NCI-H1436 treated with DMSO at 0.1 percent for 48 hours (cell line): ENCODE results near the gene P3H1.
"Not testable (repeated sequence)": the region's sequence is repeated elsewhere in the genome, so short reads cannot be mapped to it uniquely, and the experiment has no call there.

Experiments
- DNase-seq: peaks from one replicate; lab custom pipeline; 2025; lab: John Stamatoyannopoulos, UW

Gene P3H1

DNA sequence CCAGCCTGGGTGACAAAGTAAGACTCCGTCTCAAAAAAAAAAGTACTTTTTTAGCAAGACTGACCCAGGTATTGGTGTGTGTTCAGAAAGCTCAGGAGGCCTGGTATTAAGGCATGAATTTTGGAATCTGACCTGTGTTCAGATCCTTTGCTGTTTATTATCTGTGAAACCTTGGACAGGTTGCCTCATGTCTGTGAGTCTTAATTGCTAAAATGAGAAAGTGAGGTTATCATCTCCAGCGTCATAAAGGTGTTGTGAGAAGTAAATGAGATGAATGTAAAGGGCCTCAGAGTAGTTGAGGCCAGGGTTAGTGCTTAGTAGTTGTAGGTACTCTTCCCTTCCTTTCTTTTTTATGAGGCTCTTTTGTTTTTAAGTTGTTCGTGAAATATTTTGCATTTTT is 3.0 kb upstream of the P3H1 start:
- no peak for DNase-seq

DNA sequence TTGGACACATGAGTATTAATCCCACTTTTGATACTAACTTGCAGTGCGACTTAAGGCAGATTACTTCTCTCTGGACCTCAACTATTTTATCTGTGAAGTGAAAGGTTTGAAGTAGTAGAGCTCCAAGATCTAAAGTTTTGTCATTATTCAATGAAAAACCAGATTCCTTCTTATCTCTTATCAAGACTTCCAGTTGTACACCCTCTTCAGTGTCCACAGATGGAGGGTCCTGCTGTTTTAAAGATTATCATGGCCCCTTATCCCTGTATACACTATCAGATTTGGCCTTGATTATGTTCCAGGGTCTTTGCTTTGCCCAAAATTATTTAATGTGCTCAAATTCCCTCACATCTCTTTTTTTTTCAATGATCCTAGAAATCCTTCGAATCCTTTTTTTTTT is 1.3 kb upstream of the P3H1 start:
- no peak for DNase-seq

DNA sequence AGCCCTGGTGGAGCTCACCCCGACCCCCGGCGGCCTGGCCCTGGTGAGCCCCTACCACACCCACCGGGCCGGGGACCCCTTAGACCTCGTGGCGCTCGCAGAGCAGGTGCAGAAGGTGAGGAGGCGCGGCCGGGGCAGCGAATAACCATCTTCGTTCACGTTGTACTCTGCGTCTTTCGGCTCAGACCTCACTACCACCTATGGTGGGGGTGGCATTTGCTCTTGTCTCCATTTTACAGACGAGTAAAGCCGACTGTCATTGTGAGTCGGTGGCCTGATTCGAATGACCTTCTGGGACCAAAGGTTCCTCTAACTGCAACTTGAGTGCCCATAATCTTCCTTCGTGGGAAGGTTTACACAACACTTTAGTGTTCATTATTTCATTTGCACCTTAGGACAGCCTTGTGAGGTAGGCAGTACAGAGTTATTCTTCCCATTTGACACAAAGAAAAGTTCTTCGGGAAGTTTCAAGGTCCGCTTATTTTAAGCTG is 727 bp upstream of the P3H1 start:
- no peak for DNase-seq

DNA sequence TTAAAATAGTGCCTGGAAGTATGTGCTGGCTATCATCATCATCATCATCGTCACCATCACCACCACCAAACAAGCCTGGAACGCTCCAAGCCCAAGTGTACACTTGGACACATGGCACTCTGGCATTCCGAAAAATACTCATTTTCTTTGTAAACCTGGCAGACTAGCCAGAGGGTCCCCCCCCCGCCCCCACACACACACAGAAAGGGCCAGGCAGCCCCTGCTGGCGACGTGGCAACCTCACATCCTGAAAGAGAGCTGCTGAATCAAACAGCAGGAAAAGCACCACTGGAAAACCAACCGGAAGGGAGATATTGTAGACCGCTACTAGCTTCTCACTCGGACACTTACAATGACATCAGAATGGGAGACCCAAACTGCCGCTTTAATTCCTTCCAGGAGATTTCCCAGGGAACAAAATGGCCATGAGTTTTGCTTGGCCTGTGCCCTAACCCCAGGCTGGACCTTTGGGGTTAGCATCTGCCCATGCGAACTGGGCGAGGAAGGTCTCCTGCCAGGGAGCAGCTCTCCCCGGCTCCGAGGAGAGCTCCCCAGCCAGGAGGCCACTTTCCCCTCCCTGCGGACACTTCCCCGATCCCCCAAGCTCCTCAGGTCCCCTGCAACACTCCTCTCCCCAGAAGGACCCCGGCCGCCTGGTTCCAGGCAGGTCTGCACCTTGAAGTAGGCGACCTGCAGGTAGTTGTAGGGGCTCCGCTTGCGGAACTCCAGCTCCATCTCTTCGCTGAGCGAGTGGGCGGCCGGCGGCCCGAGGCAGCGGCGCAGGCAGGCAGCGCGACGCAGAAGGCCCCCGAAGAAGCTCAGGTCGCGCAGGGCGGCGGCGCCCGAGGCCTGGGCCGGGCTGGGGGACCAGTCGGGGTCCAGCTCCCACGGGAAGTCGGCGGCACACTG is 742 bp downstream of the P3H1 start:
- DNase-seq: no peak

DNA sequence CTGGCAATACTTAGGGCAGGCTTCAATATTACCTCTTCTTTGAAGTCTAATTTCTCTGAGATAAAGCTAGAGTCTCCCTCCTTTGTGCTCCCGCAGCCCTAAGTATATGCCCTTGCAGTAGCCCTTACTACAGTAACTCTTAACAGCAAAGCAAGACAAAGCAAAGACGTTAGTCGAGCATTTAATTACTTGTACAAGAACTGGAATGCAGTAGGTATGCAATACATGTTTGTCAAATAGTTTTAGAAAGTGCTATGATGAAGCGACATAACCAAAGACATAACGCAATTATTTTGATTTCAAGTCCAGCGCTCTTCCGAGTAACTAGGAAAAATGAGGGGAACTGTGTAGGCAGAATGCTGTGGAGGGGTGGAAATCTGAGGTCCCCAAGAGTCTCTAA is 1.6 kb downstream of the P3H1 start:
- no peak for DNase-seq

DNA sequence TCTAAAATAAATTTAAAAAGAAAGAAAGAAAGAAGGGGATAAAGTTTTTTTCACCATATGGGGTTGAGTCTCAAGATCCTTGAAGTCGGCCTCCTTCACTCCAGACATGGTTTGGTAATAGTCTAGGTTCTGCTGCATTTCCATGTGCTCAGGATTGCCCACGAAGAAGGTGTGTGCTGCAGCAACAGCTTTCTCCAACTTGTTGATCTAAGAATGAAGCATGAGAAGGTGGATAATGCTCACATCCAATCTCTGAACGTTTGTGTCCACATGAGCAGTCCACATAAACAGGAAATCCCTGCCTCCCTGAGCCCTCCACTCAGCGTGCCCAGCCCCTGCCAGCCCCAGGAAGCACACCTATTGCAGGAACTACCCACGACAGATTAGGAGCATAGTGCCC is 4.6 kb downstream of the P3H1 start:
- DNase-seq: no peak

DNA sequence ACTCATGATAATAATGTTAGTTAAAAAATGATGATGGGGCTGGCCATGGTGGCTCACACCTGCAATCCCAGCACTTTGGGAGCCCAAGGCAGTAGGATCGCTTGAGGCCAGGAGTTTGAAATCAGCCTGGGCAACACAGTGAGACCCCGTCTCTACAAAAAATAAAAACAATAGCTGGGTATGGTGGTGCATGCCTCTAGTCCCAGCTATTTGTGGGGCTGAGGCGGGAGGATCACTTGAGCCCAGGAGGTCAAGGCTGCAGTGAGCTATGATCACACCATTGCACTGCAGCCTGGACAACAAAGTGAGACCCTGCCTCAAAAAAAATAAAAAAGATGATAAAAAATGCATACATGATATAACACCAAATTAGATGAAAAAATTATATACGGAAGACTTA is 5.3 kb downstream of the P3H1 start:
- no peak for DNase-seq

DNA sequence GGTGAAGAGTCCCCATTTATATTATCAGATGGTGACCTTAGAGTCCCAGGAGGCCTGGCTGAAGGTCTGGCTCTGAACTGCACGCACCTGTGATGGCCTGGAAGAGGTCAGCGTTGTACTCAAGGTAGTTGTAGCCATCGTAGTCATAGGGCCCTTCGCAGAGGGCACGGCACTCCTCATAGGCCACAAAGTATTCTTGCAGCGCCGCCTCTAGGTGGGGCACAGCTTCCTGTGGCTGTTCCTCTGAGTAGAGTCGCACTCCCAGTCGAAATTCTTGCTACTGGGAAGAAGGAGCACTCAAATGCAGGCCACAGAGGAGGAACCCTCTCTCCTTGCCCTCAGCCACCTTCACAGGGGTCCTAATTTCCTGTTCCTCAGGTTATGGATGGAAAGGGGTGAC is 7.7 kb downstream of the P3H1 start:
- no peak for DNase-seq

DNA sequence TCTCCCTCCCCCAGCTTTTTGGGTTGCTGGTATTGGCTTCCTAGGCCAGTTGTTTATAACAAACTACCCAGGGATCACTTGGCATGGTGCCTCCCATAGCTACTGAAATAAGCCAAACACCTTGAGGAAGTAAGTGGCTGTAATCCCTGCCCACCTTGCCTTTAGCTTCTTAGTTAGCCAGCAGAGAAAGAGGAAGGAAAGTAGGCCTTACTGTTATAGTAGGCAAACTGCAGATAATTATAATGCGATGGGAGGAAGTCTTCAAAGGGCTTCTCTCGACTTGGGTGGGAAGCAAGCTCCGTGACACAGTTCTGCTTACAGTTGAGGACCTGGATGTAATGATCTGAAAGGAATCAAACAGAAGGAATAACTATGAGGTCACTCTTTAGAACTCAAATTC is 8.2 kb downstream of the P3H1 start:
- DNase-seq: no peak

DNA sequence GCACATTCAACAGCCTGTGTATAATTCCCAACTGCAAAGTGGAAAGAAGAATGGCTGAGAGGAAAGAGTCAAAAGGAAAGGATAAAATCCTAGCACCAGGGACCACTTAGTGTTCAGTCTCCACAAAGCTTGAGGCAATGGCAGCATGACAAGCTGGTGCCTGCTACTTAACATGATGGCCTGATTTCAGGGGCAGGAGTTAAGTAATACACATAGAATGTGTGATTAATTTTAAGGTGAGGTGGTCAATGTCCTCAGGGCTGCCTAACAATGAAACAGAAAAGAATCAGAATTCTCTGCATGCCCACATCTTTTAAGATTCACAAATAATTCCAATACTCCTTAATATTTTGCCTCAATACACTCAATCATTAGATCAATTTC is 8.9 kb downstream of the P3H1 start:
- DNase-seq: no peak

DNA sequence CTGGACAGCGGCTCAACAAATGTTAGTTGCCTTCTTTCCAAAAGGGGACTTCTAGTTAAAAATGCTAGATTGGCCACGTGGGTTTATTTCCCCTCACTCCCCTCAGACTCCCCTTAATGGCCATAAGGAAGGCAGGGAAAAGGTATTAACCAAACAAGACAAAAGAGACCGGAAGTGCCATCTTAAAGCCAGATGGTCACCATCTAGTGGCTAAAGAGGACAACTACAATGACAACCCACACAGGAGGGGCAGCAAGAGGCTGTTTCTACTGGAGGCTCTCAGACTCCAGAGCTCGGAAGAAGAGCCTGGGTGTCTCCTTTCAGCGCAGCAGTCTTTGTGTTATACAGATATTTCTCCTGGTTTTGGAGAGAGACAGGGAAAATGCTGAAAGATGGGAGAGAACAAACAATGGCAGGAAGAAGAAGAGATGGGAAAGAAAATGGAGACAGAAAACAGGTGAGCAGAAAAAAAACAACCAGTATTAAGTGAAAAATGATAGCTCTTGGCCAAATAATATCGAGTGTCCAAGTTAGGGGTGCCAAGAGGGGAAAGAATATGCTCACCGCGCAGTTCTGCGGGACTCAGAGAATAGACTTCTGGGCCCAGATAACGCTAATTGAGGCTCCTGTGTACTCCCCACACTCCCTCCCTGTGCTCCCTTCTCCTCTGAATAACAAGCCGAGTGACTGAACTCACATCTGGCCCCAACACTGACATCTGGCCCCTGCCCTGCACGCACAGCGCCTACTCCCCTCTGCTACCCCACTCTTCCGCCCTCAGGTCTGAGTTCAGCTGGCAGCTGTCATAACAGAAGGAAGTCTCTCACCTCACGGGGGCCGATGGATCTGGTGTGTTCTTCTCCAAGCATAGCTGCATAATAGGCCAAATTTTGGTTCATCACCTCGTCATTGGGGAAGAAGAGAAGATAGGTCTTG is 9.6 kb downstream of the P3H1 start:
- DNase-seq: no peak

DNA sequence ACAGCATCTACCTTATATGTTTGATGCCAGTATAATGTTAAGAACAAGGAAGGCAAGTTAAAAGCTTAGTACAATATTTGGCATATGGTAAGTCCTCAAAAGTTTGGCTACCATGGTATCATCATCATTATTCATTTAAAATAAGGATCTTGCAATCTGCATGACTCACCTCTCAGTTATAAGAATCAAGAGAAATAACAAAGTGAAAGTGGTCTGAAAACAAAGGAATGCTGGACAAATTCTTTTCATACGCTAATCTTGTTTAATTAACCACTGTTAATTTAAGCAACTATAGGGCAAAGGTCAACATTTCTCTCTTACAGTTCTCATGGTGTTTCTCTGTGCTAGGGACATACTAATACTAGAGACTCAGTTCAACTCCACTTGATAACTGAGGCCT is 13.8 kb downstream of the P3H1 start:
- no peak for DNase-seq

DNA sequence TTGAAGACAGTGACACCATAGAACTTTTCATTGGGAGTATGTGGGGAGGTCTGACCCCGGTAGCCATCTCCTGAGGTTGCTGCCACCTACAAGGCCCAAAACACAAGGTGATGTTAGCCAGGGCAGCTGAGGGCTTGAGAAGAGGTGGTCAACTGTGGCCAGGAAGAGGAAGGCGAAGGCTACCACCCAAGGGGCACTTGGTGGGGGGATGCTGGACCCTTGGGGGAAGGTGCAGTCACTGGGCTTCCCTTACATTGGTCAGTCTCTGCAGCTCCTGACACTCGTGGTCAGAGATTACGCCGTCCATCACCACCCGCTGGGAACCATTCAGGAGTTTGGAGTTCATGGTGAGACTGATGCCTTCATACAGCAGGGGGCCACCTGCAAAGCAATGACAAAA is 14.5 kb downstream of the P3H1 start:
- no peak for DNase-seq

DNA sequence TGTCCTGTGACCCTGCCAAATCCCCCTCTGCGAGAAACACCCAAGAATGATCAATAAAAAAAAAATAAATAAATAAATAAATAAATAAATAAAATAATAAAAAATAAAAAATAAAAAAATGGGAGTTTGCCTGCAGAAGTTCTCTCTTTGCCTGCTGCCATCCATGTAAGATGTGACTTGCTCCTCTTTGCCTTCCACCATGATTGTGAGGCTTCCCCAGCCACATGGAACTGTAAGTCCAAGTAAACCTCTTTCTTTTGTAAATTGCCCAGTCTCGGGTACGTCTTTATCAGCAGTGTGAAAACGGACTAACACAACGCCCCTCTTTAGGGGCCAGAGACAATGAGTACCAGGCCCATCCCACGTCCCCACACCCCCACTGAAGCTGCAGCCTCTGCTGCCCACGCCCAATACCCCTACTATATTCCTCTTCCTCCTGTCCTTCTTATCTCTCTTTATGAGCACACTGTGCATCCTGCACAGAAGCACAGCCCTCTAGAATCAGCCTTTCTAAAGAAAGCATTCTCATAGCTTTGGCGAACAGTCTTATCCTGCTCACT is 15.2 kb downstream of the P3H1 start:
- DNase-seq: not testable (repeated sequence)

DNA sequence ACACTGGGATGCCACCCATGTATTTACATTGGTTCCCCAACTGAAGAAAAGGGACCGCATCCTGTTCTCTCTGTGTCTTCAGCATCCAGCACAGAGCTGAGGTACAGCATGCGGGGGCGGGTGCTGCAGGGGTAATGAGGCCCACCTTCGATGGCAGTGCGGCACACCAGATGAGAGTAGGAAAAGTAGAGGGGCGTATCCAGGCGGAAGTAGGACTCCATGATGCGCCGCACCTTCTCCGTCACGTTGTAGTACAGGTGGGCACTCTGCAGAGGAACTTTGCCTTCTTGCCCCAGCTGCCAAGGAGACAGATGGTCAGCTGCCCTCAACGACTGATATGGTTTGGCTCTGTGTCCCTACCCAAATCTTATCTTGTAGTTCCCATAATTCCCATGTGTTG is 16.8 kb downstream of the P3H1 start:
- no peak for DNase-seq

DNA sequence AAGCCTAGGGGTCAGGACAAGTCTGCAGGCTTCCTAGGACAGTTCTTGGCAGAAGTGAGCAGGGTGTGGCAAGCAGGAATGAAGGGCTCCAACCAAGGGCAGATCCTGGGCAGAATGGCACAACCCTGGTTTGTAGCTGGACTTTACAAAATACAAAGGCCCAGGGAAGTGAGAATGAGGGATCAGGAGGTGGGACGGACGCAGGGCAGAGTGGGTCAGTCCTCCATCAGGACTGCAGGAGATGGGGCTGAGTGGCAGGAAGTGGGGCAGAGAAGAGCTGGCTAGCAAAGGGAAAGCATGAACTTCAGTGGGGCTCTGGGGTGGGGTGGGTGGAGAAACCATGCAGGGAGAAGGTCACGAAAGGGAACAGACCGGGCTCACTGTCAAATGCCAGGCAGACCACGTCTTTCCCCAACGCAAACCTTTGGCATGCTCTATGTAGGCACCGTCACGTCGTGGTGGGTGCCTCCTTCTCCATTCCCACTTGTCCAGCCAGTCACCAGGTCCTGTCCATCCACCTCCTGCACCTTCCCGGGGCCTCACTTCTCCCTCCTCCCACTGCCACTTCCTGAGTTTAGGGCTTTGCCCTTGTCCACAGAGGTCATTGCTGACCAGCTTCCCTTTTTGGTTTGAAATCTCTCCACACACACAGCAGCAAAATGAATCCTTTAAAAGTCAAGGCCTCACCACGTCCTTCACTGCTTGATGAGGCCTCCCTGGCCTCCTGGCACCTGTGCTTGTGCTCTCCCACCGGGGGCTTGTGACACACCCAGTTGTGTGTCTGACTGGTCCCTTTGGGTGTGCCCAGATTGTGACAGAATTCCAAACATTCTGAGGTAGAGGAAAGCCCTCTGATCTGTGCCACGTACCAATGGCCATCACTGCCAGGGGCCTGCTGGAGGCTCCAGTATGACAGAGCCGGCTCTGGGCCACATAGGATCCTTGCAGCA is 18.1 kb downstream of the P3H1 start:
- no peak for DNase-seq

DNA sequence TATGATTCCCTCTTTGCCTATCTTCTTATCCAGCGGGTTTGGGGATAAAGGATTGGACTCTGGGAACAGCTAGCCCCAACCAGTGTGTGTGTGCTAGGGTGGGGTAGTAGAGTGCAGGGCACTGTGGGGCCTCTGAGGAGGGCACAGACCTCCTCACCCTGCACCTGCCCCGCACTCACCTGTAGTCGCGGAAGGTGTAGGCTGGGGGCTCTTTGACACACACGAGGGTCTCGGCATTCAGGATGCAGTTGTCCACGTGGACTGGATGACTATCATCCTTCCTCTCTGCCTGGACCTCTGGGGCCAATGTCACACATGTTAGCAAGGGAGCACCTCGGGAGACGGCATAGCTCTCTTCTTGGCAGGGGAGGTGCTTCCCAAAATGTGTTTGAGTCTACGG is 18.8 kb downstream of the P3H1 start:
- no peak for DNase-seq

DNA sequence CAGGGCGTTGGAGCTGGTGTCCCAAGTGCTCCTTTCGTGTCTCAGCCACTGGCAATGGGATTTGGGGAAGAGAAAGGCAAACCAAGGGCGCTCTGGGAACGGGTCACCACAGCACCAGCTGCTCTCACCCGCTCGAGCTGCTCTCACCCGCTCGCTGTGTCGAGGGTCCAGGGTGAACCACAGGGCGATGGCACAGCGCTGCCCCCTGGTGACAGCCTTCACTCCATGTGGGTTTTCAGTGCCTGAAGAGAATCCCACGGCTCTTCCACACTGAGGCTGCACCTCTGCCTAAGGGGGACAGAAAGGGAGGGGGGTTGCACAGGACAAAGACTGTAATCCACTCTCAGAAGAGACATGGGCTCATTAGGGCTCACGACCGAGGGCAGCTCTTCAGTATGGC is 19.7 kb downstream of the P3H1 start:
- DNase-seq: no peak

DNA sequence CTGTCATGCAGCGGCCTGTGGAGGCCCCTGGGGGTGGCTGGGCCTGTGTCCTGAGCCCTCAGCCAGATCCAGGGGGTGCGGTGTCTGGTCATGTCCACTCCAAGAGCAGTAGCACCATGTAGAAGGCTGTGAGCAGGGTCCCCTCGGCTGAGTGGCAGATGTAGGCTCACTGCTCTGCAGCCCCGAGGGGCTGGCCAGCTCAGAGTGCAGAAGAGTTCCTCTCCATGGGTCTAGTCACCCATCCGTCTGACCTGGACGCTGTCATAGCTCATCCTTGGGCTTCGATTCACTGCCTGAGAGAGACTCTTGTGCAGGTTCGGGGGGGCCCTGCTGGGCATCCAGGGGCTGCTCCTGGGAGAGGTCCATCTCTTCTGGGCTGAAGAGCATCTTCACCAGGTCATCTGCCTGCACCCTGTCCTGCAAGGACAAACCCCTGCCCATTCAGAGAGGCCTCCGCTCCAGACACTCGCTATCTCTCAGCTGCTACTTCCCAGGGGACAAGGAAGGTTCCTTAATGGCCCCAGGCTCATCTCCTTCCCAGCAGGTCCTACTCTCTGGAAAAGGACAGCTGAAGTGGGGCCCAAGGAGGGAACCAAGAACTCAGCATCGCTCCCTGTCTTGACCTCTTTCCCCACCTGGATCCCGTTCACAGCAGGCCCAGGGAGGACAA is 20.3 kb downstream of the P3H1 start:
- DNase-seq: no peak

DNA sequence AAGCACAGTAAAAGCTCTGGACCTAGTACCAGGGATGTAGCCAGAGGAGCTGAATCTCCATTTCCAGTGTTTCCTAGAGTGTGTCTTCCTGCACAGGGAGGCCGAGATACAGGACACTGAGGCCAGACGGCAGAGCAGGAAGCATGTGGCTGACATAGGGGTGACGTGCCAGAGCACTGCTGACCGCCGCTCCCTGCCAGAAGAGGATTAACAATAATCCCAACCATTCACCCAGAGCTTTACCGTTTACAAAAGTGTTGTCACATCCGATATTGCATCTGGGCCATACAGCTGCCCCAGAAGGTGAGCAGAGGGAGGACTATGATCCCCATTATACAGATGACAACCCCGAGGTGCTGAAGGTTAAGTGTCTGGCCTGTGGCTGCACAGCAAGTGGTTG is 21.0 kb downstream of the P3H1 start:
- no peak for DNase-seq

DNA sequence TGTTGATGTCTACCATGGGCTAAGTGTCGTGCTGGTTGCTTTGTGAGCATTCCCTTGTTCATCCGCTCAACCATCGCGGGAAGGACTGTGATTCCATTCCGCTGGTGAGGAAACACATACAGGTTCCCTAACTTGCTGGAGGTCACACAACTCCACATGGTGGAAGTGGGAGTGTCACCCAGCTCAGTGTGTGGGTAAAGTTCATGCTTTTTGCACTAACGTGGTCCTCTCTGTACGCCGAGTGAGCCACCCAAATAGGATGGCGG is 22.7 kb downstream of the P3H1 start:
- DNase-seq: no peak
